ENCODE data around the gene USP49.

USP49 gene

DNA sequence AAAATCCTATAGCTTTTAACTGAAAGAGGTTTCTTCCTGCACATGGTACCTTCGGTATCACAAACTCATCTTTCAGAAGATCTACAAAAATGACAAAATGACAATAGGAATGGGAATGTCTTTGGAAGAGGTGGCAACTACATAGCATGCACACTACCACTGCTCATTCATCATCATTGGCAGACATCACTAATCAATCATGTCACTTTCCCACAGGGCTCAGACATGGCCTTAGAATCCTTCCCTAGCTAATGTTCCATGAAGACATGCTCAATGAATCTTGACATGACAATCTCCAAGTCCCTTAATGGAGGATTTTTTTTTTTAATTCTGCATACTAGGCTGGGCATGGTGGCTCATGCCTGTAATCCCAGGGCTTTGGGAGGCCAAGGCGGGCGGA, 144.8 kb downstream of the USP49 start:
- Mint-ChIP-seq H3K36me3 (no peaks in the 10 kb centered on the region), H3K4me1 (no peaks in the 10 kb centered on the region), H3K27me3 (peaks cover 23% of the 10 kb centered on the region), H3K4me3 (no peak overlapping the region), H3K27ac (no peak overlapping the region), H3K9me3 (no peaks in the 10 kb centered on the region)
- CTCF ChIA-PET: no interaction called here
- no peak for DNase-seq

- no peaks in the 10 kb centered on the region for H3K4me1 Mint-ChIP-seq
- no peaks in the 10 kb centered on the region for H3K9me3 Mint-ChIP-seq
- H3K36me3 Mint-ChIP-seq: no peaks in the 10 kb centered on the region
- peaks cover 22% of the 10 kb centered on the region for H3K27me3 Mint-ChIP-seq
- no peak for DNase-seq
- CTCF ChIA-PET: no interaction called here
- H3K4me3 Mint-ChIP-seq: no peak overlapping the region
- H3K27ac Mint-ChIP-seq: no peak overlapping the region
These were observed 146.6 kb downstream of the USP49 start for GRCh38 chr6:41748542-41748941.

- no peak for DNase-seq
- Mint-ChIP-seq H3K36me3 (no peaks in the 10 kb centered on the region), H3K4me3 (no peak overlapping the region), H3K27ac (no peak overlapping the region), H3K27me3 (peaks cover 23% of the 10 kb centered on the region), H3K9me3 (no peaks in the 10 kb centered on the region), H3K4me1 (no peaks in the 10 kb centered on the region)
- CTCF ChIA-PET: no interaction called here
These were observed 147.1 kb downstream of the USP49 start for GRCh38 chr6:41748102-41748477.

- CTCF ChIA-PET: no interaction called here
- H3K36me3 Mint-ChIP-seq: no peaks in the 10 kb centered on the region
- DNase-seq: no peak
- H3K4me1 Mint-ChIP-seq: no peaks in the 10 kb centered on the region
- H3K27ac Mint-ChIP-seq: no peak within 1 kb of the TSS
- peaks cover 26% of the 10 kb centered on the region for H3K27me3 Mint-ChIP-seq
- H3K4me3 Mint-ChIP-seq: no peak within 1 kb of the TSS
- H3K9me3 Mint-ChIP-seq: no peaks in the 10 kb centered on the region
These were observed 147.7 kb downstream of the USP49 start, which contains the start of gene PGC for GRCh38 chr6:41747256-41748101. PGC (minus strand) TSS chr6:41747397; CDS start chr6:41747334, 63 bp downstream.

GRCh38 chr6:41746107-41746506, 149.1 kb downstream of the USP49 start:
- H3K36me3 Mint-ChIP-seq: no peaks in the 10 kb centered on the region
- H3K27ac Mint-ChIP-seq: no peak overlapping the region
- CTCF ChIA-PET: interaction anchor here (0.7 kb wide), 1 partner anchor 46 kb away, joined by 3 read pairs; no protein-coding TSS in a partner anchor
- no peaks in the 10 kb centered on the region for H3K4me1 Mint-ChIP-seq
- no peak overlapping the region for H3K4me3 Mint-ChIP-seq
- H3K27me3 Mint-ChIP-seq: peaks cover 26% of the 10 kb centered on the region
- no peak for DNase-seq
- H3K9me3 Mint-ChIP-seq: no peaks in the 10 kb centered on the region

DNA sequence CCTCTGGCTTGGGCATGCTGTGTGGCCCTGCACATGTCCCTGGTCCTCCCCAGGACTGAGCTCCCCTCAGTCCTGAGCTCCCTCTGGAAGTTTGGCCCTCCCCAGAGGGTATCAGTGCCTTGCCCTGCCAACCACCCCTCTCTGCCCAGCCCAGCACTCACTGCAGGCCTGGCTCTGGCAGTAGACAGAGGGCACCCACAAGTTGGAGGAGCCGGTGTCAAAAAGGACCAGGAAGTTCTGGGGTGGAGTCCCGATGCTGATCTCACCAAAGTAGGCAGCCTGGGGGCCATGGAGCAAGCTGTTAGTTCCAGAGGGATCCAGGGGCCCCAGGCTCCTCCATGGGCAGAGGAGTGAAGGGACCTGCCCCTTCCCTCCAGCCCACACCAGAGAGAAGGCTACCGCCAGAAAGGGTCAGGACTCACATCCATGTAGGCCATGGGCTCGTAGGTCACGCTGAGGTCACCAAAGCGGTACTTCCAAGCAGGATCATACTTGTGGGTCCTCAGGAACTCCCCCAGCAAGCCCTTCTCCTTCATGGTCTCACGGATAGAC, 150.9 kb downstream of the USP49 start:
- H3K36me3 Mint-ChIP-seq: no peaks in the 10 kb centered on the region
- DNase-seq: no peak
- no peak overlapping the region for H3K4me3 Mint-ChIP-seq
- peaks cover 28% of the 10 kb centered on the region for H3K27me3 Mint-ChIP-seq
- H3K9me3 Mint-ChIP-seq: no peaks in the 10 kb centered on the region
- H3K4me1 Mint-ChIP-seq: no peaks in the 10 kb centered on the region
- no peak overlapping the region for H3K27ac Mint-ChIP-seq
- CTCF ChIA-PET: no interaction called here

- no peaks in the 10 kb centered on the region for H3K36me3 Mint-ChIP-seq
- H3K4me3 Mint-ChIP-seq: no peak overlapping the region
- H3K27ac Mint-ChIP-seq: no peak overlapping the region
- CTCF ChIA-PET: interaction anchor here (0.6 kb wide), 1 partner anchor 471 kb away, joined by 4 read pairs; no protein-coding TSS in a partner anchor
- H3K27me3 Mint-ChIP-seq: peaks cover 29% of the 10 kb centered on the region
- no peaks in the 10 kb centered on the region for H3K4me1 Mint-ChIP-seq
- no peaks in the 10 kb centered on the region for H3K9me3 Mint-ChIP-seq
- no peak for DNase-seq
These were observed 151.6 kb downstream of the USP49 start for GRCh38 chr6:41743406-41744235.

DNA sequence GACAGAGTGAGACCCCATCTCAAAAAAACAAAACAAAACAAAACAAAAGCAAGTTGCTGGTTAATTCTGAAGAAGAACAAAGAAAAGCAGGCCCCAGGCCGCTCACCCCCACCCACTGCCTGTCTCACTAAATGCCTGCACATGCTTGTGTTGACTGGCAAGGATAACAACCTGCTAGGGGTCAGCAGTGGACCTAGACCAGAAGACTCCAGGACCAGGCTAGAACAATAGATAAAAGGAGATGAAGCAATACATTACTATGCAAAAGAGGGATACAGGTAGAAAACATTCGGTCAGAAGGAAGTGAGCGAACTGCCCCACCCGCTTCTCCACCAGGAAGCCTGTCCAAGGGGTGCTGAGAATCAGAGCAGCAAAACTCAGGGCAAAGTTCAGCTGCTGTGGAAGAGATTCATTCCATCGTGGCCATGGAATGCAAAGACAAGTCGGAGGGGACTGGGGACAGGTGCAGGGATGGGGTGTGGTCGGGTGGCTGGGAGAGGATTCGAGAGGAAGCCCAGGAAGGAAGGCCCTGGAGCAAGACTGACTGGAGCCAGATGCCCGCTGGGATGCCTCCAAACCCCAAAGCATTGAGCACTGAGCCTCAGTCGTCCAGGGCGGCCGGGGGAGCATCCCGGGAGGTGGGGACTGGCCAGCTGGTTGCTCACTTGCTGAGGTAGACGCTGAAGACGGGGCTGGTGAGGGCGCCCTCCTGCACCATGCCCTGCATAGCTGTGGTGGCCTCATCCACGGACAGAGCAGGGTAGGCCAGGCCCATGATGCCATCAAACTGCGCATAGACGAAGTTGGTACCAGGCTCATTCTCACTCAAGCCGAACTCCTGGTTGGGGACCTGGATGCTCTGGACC, 153.3 kb downstream of the USP49 start:
- H3K4me1 Mint-ChIP-seq: no peaks in the 10 kb centered on the region
- no peaks in the 10 kb centered on the region for H3K36me3 Mint-ChIP-seq
- H3K27me3 Mint-ChIP-seq: peaks cover 29% of the 10 kb centered on the region
- CTCF ChIA-PET: no interaction called here
- H3K9me3 Mint-ChIP-seq: no peaks in the 10 kb centered on the region
- no peak overlapping the region for H3K27ac Mint-ChIP-seq
- no peak for DNase-seq
- no peak overlapping the region for H3K4me3 Mint-ChIP-seq

DNA sequence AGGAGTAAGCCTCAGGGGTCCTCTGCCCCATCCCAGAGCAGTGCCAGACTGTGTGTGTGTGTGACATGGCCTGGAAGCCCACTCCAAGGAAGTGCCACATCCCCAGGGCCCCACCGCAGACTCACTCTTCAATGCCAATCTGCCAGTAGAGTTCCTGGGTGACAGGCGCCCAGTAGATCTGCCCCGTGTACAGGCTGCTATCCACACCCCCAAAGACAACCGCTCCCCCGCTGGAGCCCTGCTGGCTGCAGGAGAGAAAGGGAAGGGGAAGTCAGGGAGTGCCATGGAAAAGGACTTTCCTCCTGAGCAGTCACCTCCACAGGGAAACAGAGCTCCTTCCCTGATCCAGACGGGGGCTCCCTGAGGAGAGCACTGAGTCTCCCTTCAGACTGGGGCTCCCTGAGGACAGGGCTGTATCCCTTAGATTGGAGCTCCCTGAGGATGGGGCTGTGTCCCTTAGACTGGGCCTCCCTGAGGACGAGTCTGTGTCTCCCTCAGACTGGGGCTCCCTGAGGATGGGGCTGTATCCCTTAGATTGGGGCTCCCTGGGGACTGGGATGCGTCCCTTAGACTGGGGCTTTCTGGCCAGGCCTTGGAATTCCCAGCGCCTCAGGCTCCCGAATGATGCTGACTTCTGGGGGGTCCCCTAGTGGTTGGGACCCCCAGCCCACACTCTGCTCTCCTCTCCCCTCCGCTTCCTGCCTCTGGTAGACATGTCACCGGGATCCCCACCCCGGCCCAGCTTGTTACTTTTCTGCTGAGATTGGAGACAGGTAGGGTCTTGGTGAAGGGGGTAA, 154.6 kb downstream of the USP49 start:
- CTCF ChIA-PET: no interaction called here
- DNase-seq: no peak
- H3K27ac Mint-ChIP-seq: no peak overlapping the region
- peaks cover 27% of the 10 kb centered on the region for H3K27me3 Mint-ChIP-seq
- H3K4me1 Mint-ChIP-seq: peaks cover 7% of the 10 kb centered on the region
- no peaks in the 10 kb centered on the region for H3K36me3 Mint-ChIP-seq
- H3K4me3 Mint-ChIP-seq: no peak overlapping the region
- H3K9me3 Mint-ChIP-seq: no peaks in the 10 kb centered on the region

Data from activated naive CD4-positive, alpha-beta T cell treated with anti-CD3 and anti-CD28 coated beads, Interleukin-2, amount 10 ng/mL, durations not matched to agents 7 days and 5 days (primary cell).